AG08396 (cell line): ENCODE data around the gene SPTBN5.
A peak's percentile ranks its signal among the peaks of the same experiment; 100 is the strongest.

Experiments used
- DNase-seq: peaks from one replicate; pipeline ENCODE4 v3.0.0; 2012; ENCODE audit warnings: low spot score, mixed read lengths

The SPTBN5 gene

GRCh38 chr15:41926185-41927056, 32.6 kb upstream of the SPTBN5 start:
- no peak for DNase-seq

DNA sequence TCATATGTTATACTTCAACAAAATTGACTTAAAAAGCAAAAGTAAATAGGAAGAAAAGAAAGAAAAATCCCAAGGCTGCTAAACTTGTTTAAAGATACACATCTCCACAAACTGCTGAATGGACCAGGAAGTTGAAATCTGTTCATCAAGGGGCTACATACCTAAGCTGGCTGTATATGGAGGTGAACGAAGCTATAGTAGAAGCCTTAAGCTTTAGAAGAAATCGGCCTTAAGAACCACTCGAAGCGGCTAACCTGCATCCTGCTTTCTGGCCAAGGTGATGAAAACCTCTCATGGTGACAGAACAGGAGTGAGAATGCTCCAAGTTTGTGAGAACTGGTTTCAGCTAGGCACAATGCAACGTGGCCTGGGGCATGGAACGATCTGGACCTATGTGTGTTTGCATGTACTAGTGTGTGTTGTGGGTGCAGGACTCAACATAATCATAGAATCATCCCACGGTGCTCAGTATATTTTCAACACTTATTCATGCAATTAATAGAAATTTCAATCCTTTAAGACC, 31.3 kb upstream of the SPTBN5 start:
- no peak for DNase-seq

DNA sequence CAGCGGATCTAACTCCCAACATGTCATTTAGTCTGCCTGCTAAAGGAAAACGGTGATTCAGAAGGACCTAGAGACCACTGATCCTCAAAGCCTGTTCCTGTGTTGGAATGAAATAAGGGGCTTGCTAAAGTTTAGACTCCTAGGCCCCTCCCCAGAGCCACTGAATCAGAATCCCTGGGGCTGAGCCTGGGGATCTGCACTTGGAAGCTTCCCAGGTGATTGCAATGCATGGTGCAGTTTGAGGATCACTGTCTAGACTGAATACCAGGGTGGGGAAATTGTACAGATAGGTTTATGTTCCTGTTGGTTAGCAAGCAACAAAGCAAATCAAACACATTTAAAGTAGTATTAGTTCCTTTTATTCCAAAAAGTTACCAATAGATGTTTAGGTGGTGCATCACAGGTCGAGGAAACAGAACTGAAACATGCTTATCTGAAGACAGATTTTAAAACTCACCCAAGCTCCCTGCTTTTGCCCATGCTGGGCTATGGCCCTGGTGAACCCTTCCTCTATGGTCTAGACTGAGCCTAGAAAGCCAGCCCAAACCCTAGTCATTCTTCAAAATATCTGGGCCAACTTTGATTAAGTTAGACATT, 29.6 kb upstream of the SPTBN5 start:
- DNase-seq = no peak

DNA sequence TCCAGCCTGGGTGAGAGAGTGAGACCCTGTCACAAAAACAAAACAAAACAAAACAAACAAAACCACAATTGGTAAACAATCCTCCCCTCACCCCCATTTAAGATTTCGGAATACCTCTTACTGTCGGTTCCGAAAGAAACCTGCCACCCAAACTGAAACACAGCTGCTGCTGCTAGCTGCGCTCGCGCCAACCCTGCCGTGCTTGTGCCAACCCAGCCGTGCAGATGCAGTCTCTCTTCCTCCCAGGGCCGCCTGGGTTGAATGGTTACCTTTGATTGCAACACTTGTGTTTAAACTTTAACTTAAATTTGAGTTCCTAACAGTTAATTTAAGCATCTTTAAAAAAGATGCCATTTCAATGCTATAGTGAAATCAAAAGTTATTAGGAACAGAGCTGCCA, 28.5 kb upstream of the SPTBN5 start:
- DNase-seq = no peak

DNA sequence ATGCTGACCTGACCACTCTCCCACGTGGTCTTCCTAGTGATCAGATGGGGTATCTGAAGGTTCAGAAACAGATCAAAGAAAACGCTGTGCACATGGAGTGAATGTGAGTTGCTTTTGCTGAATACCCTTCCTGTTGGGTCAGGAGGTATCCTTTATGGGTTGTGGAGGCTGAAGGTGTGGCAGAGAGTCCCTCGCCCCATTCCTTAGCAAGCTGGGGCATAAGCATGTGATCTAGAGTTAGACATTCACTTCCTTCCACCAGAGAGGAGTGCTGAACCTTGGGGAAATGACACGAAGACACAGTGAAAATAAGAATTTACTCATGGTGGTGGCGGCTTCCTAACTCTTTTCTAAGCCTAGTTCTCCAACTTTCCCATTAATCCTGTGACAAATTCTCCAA, 27.8 kb upstream of the SPTBN5 start:
- DNase-seq = no peak

DNA sequence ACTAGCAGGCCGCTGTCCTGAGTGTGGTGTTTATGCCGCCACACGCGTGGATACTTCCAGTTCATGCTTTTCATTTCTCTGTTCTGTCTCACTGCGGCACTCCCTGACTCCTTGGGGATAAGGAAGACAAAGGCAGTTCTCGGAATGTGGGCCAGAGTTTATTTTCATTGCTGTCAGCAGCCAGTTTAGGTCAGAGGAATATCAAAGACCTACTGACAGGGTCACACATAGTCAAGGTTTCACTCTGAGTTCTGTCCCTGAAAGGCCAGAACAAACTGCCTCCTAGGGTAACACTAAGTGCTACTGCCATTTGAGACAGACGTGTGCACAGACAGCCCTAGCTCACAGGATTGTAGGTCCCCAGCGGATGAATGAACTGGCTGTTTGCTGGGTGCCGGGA, 27.3 kb upstream of the SPTBN5 start:
- DNase-seq = no peak

DNA sequence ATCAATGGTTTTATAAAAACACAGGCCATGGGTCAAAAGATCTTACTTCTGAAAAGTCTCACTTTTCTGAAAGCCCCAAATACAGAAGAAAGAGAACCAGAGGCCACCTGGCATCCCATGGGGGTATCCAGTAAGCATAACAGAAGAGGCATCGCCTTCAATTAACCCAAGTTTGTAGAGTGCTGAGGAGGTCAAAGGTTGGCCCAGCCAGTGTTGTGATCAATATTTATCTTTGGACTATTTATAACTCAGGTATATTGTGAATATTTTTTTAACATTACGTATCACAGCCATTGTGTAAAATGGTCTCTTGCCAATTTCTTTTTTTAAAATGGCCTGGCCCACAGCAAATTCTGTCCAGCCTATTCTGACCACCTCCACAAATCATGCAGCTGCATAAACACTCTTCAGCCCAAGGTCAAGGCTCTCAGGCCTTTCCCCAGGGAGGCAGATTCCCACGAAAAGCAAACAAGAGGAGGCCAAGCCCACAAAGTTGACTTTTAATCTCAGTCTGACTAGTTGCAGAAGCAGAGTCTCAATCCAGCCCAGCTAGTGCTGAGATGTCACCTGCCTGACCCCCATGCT, 26.2 kb upstream of the SPTBN5 start:
- DNase-seq = peak; percentile 71

GRCh38 chr15:41919201-41919820, 25.5 kb upstream of the SPTBN5 start:
- DNase-seq = no peak

- no peak for DNase-seq
Measured at GRCh38 chr15:41918506-41919126, 24.8 kb upstream of the SPTBN5 start.

DNA sequence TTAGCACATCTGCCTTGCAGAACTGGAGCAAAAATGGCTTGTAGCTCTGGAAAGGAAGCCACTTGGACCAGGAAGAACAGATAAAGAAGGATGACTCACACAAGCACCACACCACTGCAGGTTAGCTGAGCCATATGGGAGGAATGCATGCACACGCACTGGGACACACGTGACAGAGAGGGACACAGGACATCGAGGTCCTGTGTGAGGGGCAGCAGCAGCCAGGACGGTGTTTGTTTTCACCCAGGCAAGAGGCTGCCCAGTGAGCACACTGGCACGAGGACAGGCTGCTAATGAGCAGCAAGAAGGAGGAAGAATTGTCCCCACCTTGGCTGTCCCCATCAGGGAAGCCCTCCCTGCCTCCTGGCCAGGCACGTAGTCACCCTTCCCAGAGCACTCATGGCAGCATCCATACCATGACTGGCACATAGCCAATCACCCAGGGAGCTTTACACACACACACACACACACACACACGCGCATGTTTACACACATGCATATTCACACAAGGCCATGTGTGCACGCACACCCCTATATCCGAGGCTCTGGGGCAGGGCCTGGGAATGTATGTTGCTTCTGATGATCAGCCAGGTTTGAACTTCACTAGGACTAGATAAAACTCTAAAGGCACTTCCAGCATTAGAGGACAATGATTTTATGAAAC, 24.0 kb upstream of the SPTBN5 start:
- peak; percentile 55 for DNase-seq

DNA sequence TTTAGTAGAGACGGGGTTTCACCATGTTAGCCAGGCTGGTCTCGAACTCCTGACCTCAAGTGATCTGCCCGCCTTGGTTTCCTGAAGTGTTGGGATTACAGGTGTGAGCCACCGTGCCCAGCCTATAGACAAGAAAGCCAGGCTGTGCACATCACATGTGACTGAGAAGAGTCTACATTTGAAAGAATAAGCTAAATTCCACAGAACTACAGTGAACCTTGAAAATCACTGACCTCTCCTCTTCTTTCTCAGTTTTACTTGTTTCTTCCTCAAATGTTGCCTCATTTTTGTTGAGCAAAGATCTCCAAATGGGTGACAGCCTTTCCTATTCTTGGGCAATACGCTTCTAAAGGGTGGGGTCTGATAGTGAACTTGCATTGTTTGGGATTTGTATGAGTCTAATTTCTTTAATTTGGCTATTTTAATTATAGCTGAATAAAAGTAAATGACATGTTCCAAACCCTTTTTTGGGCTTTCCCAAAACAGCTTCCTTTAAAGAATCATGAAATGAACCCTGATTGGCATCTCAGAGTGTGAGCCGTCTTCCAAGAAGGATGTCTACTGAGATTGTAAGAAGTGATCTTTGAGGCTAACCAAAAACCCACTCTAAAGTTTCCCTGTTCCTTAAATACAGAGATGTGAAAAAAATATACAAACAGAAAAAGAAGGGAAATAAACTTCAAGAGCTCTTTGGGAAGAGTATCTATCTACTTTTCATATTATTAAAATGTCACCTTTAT, 21.6 kb upstream of the SPTBN5 start:
- no peak for DNase-seq

DNA sequence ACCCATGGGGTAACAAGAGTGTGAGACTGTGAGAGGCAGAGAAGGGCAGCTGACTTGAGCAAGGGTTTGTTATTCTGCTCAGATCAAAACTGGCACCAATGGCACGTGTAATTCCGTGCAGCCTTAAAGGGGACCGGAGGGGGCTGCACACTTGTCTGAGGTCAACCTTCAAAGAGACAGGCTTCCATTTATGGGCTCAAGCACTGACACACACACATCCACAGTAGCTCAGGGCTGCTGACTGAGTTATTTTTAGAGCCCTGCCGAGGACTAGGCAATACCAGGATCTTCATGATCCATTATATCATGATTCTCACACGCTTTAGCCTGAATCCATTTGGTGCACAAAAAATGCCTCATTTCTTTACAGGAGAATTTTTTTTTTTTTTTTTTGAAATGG, 20.6 kb upstream of the SPTBN5 start:
- no peak for DNase-seq

- no peak for DNase-seq
Measured at GRCh38 chr15:41913256-41913655, 19.4 kb upstream of the SPTBN5 start.

DNA sequence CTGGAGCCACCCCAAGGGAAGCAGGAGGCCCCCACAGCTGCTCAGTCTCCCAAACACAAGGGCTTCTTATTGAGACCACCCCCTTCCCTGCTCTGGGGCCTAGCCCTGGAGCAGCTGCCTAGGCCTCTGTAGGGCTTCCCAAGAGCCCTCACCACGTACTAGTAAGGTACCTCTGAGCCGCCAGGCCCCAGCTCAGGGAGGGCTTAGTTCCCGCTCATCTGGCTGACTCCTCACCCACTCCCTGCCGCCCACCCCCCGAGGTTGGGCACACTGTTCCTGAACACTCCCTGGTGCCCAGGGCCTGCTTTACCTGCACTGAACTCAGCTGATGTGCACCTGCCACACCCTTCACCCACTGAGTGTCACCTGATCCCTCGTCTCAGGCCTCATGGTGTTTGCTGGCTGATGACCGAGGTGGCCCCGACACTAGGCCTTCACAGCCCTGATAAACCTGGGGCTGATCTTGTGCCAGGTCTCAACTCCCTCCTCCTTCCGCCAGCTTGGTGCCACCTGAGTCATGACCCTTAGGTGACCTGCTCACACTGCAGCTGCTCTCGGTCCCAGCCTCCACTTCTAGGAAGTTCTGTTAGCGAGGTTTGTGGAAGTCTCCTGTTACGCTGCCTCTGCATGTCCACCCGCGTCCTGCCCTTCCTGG, 18.0 kb upstream of the SPTBN5 start:
- DNase-seq = no peak

DNA sequence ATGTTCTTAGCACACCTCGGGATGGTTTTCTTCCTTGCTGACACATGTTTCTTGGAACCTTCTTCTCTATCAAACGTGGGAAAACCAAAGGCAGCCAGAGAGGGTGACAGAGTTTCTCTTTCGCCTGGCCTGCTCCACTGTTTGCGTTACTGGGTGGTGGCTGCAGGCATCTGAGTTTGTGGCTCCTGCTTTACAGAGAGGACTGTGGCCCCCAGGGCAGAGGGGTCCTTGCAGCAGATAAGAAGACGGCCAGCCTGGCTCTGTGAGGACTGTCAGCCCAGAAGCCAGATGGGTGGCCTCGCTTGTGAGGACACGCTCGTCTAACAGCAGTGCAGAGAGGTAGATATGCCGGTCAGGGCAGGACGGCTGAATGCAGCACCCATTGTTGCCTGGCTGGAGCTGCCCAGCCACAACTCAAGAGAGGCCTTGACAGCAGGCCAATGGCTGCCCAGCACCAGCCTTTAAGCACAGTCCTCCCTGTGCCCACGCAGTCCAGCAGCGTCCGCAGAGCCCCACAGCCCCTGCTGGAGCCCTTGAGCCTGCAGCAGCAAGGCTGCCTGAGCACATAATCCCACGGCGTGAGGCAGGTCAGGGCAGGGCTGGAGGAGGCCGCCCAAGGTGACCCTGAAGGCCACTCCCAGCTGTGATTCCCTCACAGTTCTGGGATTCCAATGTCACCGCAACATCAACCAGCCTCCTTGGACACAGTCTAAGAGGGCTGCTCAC, 15.0 kb upstream of the SPTBN5 start:
- DNase-seq = no peak

DNA sequence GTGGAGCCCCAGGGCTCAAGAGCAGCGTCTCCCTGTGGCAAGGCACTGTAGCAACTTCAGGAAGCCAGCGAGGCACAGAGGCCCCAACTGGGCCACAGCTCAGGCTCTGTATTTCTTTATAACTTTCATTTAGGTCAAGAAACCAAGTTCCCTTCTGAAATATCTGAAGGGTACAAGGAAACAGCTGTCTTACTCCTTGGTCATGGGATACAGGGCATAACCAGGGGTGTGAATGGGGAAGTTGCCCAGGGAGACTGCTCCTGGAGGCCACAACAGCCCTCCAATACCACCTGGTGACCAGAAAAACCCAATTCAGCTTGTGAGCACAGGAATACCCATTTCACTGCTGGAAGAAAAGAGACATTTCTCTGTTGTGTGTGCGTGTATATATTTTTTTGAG, 13.3 kb upstream of the SPTBN5 start:
- DNase-seq = no peak

- DNase-seq = no peak
Measured at GRCh38 chr15:41906608-41907007, 12.8 kb upstream of the SPTBN5 start.

- DNase-seq = no peak
Measured at GRCh38 chr15:41905036-41905793, 11.4 kb upstream of the SPTBN5 start.

GRCh38 chr15:41904541-41905005, 10.7 kb upstream of the SPTBN5 start:
- DNase-seq = peak; percentile 88
